ENCODE results near the gene CNIH3.
"Not testable (repeated sequence)": the region's sequence is repeated elsewhere in the genome, so short reads cannot be mapped to it uniquely, and the experiment has no call there.

Gene CNIH3

GRCh38 chr1:224691148-224691925, 75.2 kb downstream of the CNIH3 start:
- no peak for DNase-seq

GRCh38 chr1:224694969-224695368, 78.9 kb downstream of the CNIH3 start:
- DNase-seq, result no peak

- no peak for DNase-seq
Observed at GRCh38 chr1:224696021-224696420, 79.9 kb downstream of the CNIH3 start.

- no peak for DNase-seq
Observed at GRCh38 chr1:224696891-224697765, 81.0 kb downstream of the CNIH3 start.

- DNase-seq, result no peak
Observed at GRCh38 chr1:224698015-224698451, 81.9 kb downstream of the CNIH3 start.

GRCh38 chr1:224700918-224701531, 84.9 kb downstream of the CNIH3 start:
- no peak for DNase-seq

GRCh38 chr1:224703702-224704101, 87.6 kb downstream of the CNIH3 start:
- no peak for DNase-seq

GRCh38 chr1:224704107-224704735, 88.1 kb downstream of the CNIH3 start:
- DNase-seq, result no peak

GRCh38 chr1:224705578-224705977, 89.5 kb downstream of the CNIH3 start:
- no peak for DNase-seq

- DNase-seq, result peak; percentile 30
Observed at GRCh38 chr1:224707843-224708725, 92.0 kb downstream of the CNIH3 start.

- no peak for DNase-seq
Observed at GRCh38 chr1:224710196-224710595, 94.1 kb downstream of the CNIH3 start.

GRCh38 chr1:224711231-224711756, 95.2 kb downstream of the CNIH3 start:
- not testable (repeated sequence) for DNase-seq

- no peak for DNase-seq
Observed at GRCh38 chr1:224711876-224712275, 95.8 kb downstream of the CNIH3 start.

GRCh38 chr1:224713228-224713627, 97.1 kb downstream of the CNIH3 start:
- DNase-seq, result no peak

- no peak for DNase-seq
Observed at GRCh38 chr1:224714553-224714952, 98.4 kb downstream of the CNIH3 start.

- no peak for DNase-seq
Observed at GRCh38 chr1:224718470-224719053, 102.4 kb downstream of the CNIH3 start.

GRCh38 chr1:224719716-224720115, 103.6 kb downstream of the CNIH3 start:
- DNase-seq, result no peak

GRCh38 chr1:224720216-224720615, 104.1 kb downstream of the CNIH3 start:
- DNase-seq, result no peak

- DNase-seq, result no peak
Observed at GRCh38 chr1:224721000-224721399, 104.9 kb downstream of the CNIH3 start.

- DNase-seq, result no peak
Observed at GRCh38 chr1:224722838-224723237, 106.7 kb downstream of the CNIH3 start.

- DNase-seq, result no peak
Observed at GRCh38 chr1:224724566-224724965, 108.4 kb downstream of the CNIH3 start.

Measured in MV-4-11 (cell line).